ENCODE measurements around the gene KCNJ14.

KCNJ14 gene

GRCh38 chr19:48477698-48478338, 22.4 kb downstream of the KCNJ14 start:
- DNase-seq (ENCODE audit: low spot score) = no peak
- no peak for TF ChIP-seq CTCF (IDR thresholded peaks at IDR 0.05; ENCODE audit: extremely low read depth, missing control alignments)

- no peak for TF ChIP-seq CTCF (IDR thresholded peaks at IDR 0.05; ENCODE audit: extremely low read depth, missing control alignments)
- no peak for DNase-seq (ENCODE audit: low spot score)
Observed at GRCh38 chr19:48478339-48479256, 23.2 kb downstream of the KCNJ14 start.

GRCh38 chr19:48479686-48480085, 24.3 kb downstream of the KCNJ14 start:
- no peak for DNase-seq (ENCODE audit: low spot score)
- no peak for TF ChIP-seq CTCF (IDR thresholded peaks at IDR 0.05; ENCODE audit: extremely low read depth, missing control alignments)

GRCh38 chr19:48480183-48480557, 24.8 kb downstream of the KCNJ14 start:
- no peak for TF ChIP-seq CTCF (IDR thresholded peaks at IDR 0.05; ENCODE audit: extremely low read depth, missing control alignments)
- no peak for DNase-seq (ENCODE audit: low spot score)

GRCh38 chr19:48480558-48481500, 25.5 kb downstream of the KCNJ14 start:
- TF ChIP-seq CTCF (IDR thresholded peaks at IDR 0.05; ENCODE audit: extremely low read depth, missing control alignments) = no peak
- no peak for DNase-seq (ENCODE audit: low spot score)

- TF ChIP-seq CTCF (IDR thresholded peaks at IDR 0.05; ENCODE audit: extremely low read depth, missing control alignments) = no peak
- no peak for DNase-seq (ENCODE audit: low spot score)
Observed at GRCh38 chr19:48481846-48482639, 26.7 kb downstream of the KCNJ14 start.

Measured in GM20000 (cell line).